GM18519 (cell line): ENCODE measurements around the gene FIGNL2.

Source experiments
- ATAC-seq: cut with Tn5 transposase; IDR thresholded peaks from one replicate; pipeline ENCODE4 v1.9.1; 2021; ENCODE audit warnings: mild to moderate bottlenecking, moderate library complexity; ENCODE audit not compliant: unreplicated experiment, low FRiP score

The FIGNL2 gene

GRCh38 chr12:51777973-51778372 lies 70.5 kb downstream of the FIGNL2 start:
- no peak for ATAC-seq

DNA sequence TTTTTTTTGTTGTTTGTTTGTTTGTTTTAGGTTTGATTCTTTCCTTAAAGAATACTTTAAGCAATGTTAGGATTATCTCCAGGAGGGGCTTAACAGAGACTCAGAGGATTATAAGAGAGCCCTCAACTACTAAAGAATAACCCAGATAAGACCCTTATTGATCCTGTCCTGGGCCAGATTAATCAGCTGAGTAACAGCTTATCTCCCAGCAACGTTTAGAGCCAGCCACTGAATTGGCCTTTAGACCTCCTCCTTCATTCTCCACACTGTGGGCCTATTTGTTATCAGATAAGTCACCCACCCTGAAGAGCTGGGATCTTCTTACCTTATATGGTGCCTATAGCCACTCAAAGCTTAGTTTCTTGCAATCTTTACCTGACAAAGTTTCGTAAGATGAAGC lies 71.1 kb downstream of the FIGNL2 start:
- ATAC-seq, result no peak

GRCh38 chr12:51774933-51775332 lies 73.6 kb downstream of the FIGNL2 start:
- no peak for ATAC-seq

- ATAC-seq, result no peak
Measured at GRCh38 chr12:51773145-51773869, 75.2 kb downstream of the FIGNL2 start.

- no peak for ATAC-seq
Measured at GRCh38 chr12:51771008-51771407, 77.5 kb downstream of the FIGNL2 start.
